GM19193 (cell line): Measurements from ENCODE around the gene TNXB.

ENCODE experiments used
- POLR2A ChIP-seq: IDR thresholded peaks from 4 replicates; pipeline ENCODE4 v1.6.1; 2011; ENCODE audit not compliant: insufficient read depth, insufficient read length; ENCODE audit errors: extremely low read depth

TNXB gene

GRCh38 chr6:32109114-32109764 lies at the start of gene TNXB:
Gene TNXB, minus strand, starts transcription at chr6:32109338. Its CDS starts 11,140 bp downstream, at chr6:32098198.
- no peak for TF ChIP-seq POLR2A

GRCh38 chr6:32158052-32158451 lies 48.9 kb upstream of the TNXB start:
- TF ChIP-seq POLR2A, result no peak

- TF ChIP-seq POLR2A, result no peak
Observed at GRCh38 chr6:32156891-32157290, 47.8 kb upstream of the TNXB start.

GRCh38 chr6:32154514-32155161 lies 45.5 kb upstream of the TNXB start:
- TF ChIP-seq POLR2A, result no peak

GRCh38 chr6:32153564-32154513 lies 44.7 kb upstream of the TNXB start, which contains the start of gene PPT2:
Gene PPT2, plus strand, starts transcription at chr6:32154141. Its CDS starts 454 bp downstream, at chr6:32154595.
- no peak for TF ChIP-seq POLR2A

GRCh38 chr6:32152769-32153563 lies 43.8 kb upstream of the TNXB start:
- TF ChIP-seq POLR2A, result no peak

- no peak for TF ChIP-seq POLR2A
Observed at GRCh38 chr6:32151863-32152768, 43.0 kb upstream of the TNXB start, which contains the start of gene PRRT1. Gene PRRT1, minus strand, starts transcription at chr6:32151939. Its CDS starts 112 bp downstream, at chr6:32151827.

GRCh38 chr6:32151181-32151862 lies 42.2 kb upstream of the TNXB start:
- no peak for TF ChIP-seq POLR2A

- TF ChIP-seq POLR2A, result no peak
Observed at GRCh38 chr6:32149932-32150870, 41.1 kb upstream of the TNXB start.

GRCh38 chr6:32149092-32149755 lies 40.1 kb upstream of the TNXB start:
- no peak for TF ChIP-seq POLR2A
